ENCODE measurements around the gene FAM53C.

DNA sequence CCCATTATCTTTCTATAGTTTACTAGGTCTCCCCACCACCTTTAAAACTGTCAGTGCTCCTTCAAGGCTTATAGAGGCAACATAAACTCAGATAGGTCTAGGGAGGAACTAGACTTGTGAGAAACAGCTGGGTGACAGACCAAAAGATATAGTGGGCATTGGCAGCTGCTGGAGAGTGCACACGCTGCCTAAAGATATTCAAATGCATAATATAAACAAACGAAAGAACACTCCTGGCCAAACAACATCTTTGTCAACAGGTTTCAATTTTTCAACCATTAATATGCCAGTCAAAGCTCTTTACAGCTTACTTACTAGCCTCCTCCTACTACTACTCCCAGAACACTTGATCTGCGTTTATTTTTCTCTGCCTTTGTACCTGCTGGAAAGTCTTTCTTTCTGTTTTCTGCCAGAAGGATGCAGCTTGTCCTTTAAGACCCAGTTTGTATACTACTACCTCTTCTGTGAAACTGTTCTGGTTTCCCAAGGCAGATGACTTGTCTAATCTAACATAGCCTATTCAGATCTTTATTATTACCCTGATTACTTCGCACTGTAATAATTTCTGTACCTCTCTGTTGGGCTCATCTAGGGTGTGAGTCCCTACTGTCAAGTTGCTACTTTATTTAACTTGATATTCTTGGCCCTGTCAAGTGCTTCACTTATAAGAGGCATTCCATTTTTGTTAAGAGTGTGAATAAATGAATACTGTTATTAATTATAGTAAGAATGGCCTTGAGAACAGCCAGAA, 28.7 kb downstream of the FAM53C start:
- TF ChIP-seq, protein P1, sequence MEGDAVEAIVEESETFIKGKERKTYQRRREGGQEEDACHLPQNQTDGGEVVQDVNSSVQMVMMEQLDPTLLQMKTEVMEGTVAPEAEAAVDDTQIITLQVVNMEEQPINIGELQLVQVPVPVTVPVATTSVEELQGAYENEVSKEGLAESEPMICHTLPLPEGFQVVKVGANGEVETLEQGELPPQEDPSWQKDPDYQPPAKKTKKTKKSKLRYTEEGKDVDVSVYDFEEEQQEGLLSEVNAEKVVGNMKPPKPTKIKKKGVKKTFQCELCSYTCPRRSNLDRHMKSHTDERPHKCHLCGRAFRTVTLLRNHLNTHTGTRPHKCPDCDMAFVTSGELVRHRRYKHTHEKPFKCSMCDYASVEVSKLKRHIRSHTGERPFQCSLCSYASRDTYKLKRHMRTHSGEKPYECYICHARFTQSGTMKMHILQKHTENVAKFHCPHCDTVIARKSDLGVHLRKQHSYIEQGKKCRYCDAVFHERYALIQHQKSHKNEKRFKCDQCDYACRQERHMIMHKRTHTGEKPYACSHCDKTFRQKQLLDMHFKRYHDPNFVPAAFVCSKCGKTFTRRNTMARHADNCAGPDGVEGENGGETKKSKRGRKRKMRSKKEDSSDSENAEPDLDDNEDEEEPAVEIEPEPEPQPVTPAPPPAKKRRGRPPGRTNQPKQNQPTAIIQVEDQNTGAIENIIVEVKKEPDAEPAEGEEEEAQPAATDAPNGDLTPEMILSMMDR (IDR thresholded peaks at IDR 0.05), result no peak
- no peak for TF ChIP-seq POLR2A (IDR thresholded peaks at IDR 0.05)

Measured in esophagus squamous epithelium (tissue), 4 donors.